Astrocyte of the hippocampus (primary cell): ENCODE results near the gene AGPAT4.

Source experiments
- DNase-seq: peaks from one replicate; pipeline ENCODE4 v3.0.0; 2011; ENCODE audit warnings: low read depth, low spot score

The AGPAT4 gene

GRCh38 chr6:161166176-161166575 is 107.7 kb downstream of the AGPAT4 start:
- no peak for DNase-seq

- DNase-seq: no peak
Measured at GRCh38 chr6:161164182-161164625, 109.7 kb downstream of the AGPAT4 start.

GRCh38 chr6:161163466-161164181 is 110.2 kb downstream of the AGPAT4 start:
- DNase-seq: no peak

- DNase-seq: no peak
Measured at GRCh38 chr6:161162722-161163121, 111.1 kb downstream of the AGPAT4 start.

- peak; percentile 89 for DNase-seq
Measured at GRCh38 chr6:161161889-161162624, 111.8 kb downstream of the AGPAT4 start.

GRCh38 chr6:161161121-161161520 is 112.7 kb downstream of the AGPAT4 start:
- DNase-seq: no peak

- DNase-seq: no peak
Measured at GRCh38 chr6:161154796-161155335, 119.0 kb downstream of the AGPAT4 start.

- no peak for DNase-seq
Measured at GRCh38 chr6:161153725-161154124, 120.1 kb downstream of the AGPAT4 start.

GRCh38 chr6:161152907-161153662 is 120.8 kb downstream of the AGPAT4 start:
- DNase-seq: no peak

- no peak for DNase-seq
Measured at GRCh38 chr6:161152527-161152862, 121.4 kb downstream of the AGPAT4 start.

- DNase-seq: no peak
Measured at GRCh38 chr6:161151660-161152526, 122.0 kb downstream of the AGPAT4 start.

- DNase-seq: no peak
Measured at GRCh38 chr6:161151059-161151645, 122.7 kb downstream of the AGPAT4 start.

- DNase-seq: no peak
Measured at GRCh38 chr6:161150566-161150965, 123.3 kb downstream of the AGPAT4 start.

- DNase-seq: no peak
Measured at GRCh38 chr6:161150136-161150535, 123.7 kb downstream of the AGPAT4 start.

- DNase-seq: no peak
Measured at GRCh38 chr6:161143663-161144430, 130.0 kb downstream of the AGPAT4 start.

- no peak for DNase-seq
Measured at GRCh38 chr6:161142957-161143296, 130.9 kb downstream of the AGPAT4 start.

- DNase-seq: no peak
Measured at GRCh38 chr6:161141173-161141572, 132.7 kb downstream of the AGPAT4 start.

GRCh38 chr6:161140554-161140875 is 133.3 kb downstream of the AGPAT4 start:
- no peak for DNase-seq

- DNase-seq: no peak
Measured at GRCh38 chr6:161139766-161140553, 133.9 kb downstream of the AGPAT4 start.
